Measurements from ENCODE around the gene FAM124B. TPM values are rescaled to one million over a fixed set of nuclear protein-coding genes. Genes with fewer than 3 reads are reported as not detected.

Gene FAM124B
- polyA plus RNA-seq, 6 donors from 2014 or later: 0.20 to 0.38 TPM; not detected in 4

GRCh38 chr2:224365331-224365730, 36.6 kb downstream of the FAM124B start:
- Mint-ChIP-seq H3K27me3 (peaks cover 0 to 6% (median 5%) of the 10 kb centered on the region in 3 donors), H3K9me3 (no peaks in the 10 kb centered on the region), H3K27ac (no peak overlapping the region), H3K36me3 (no peaks in the 10 kb centered on the region), H3K4me3 (no peak overlapping the region), H3K4me1 (peaks cover 0 to 6% (median 0%) of the 10 kb centered on the region in 3 donors)
- ATAC-seq (ENCODE audit: low read depth in 2 of 2) (no peak), DNase-seq (no peak)

- H3K9me3 Mint-ChIP-seq: no peaks in the 10 kb centered on the region
- peaks cover 0 to 9% (median 5%) of the 10 kb centered on the region in 3 donors for H3K27me3 Mint-ChIP-seq
- no peaks in the 10 kb centered on the region for H3K36me3 Mint-ChIP-seq
- ATAC-seq (ENCODE audit: low read depth in 2 of 2) (no peak), DNase-seq (no peak)
- no peaks in the 10 kb centered on the region for H3K4me1 Mint-ChIP-seq
- no peak overlapping the region for H3K4me3 Mint-ChIP-seq
- no peak overlapping the region for H3K27ac Mint-ChIP-seq
These were observed 38.6 kb downstream of the FAM124B start for GRCh38 chr2:224363281-224363680.

- H3K4me3 Mint-ChIP-seq: no peak overlapping the region
- no peaks in the 10 kb centered on the region for H3K36me3 Mint-ChIP-seq
- DNase-seq (no peak), ATAC-seq (ENCODE audit: low read depth in 2 of 2) (no peak)
- peak overlapping the region in 1 of 6 donors; percentile 59 for H3K27ac Mint-ChIP-seq
- no peaks in the 10 kb centered on the region for H3K9me3 Mint-ChIP-seq
- H3K27me3 Mint-ChIP-seq: peaks cover 0 to 9% (median 5%) of the 10 kb centered on the region in 3 donors
- H3K4me1 Mint-ChIP-seq: no peaks in the 10 kb centered on the region
These were observed 39.8 kb downstream of the FAM124B start for GRCh38 chr2:224362094-224362493.

- Mint-ChIP-seq H3K27ac (no peak overlapping the region), H3K36me3 (no peaks in the 10 kb centered on the region), H3K4me1 (no peaks in the 10 kb centered on the region), H3K4me3 (no peak overlapping the region), H3K27me3 (peaks cover 4 to 9% (median 5%) of the 10 kb centered on the region in 3 donors), H3K9me3 (no peaks in the 10 kb centered on the region)
- no peak for ATAC-seq (ENCODE audit: low read depth in 2 of 2)
- no peak for DNase-seq
These were observed 41.1 kb downstream of the FAM124B start for GRCh38 chr2:224360801-224361251.

GRCh38 chr2:224359569-224359968, 42.3 kb downstream of the FAM124B start:
- Mint-ChIP-seq H3K9me3 (no peaks in the 10 kb centered on the region), H3K27me3 (peaks cover 7 to 12% (median 9%) of the 10 kb centered on the region in 3 donors), H3K27ac (no peak overlapping the region), H3K4me1 (no peaks in the 10 kb centered on the region), H3K36me3 (no peaks in the 10 kb centered on the region), H3K4me3 (no peak overlapping the region)
- ATAC-seq (ENCODE audit: low read depth in 2 of 2): no peak
- no peak for DNase-seq

- H3K36me3 Mint-ChIP-seq: no peaks in the 10 kb centered on the region
- H3K4me3 Mint-ChIP-seq: no peak overlapping the region
- H3K27ac Mint-ChIP-seq: no peak overlapping the region
- peak; percentile 70 to 77 for ATAC-seq (ENCODE audit: low read depth in 2 of 2)
- no peaks in the 10 kb centered on the region for H3K4me1 Mint-ChIP-seq
- no peaks in the 10 kb centered on the region for H3K9me3 Mint-ChIP-seq
- peak; percentile 61 for DNase-seq
- H3K27me3 Mint-ChIP-seq: peaks cover 20 to 22% (median 21%) of the 10 kb centered on the region in 3 donors
These were observed 44.6 kb downstream of the FAM124B start for GRCh38 chr2:224357098-224357901.

- peak overlapping the region in 1 of 6 donors; percentile 34 for H3K27ac Mint-ChIP-seq
- ATAC-seq (ENCODE audit: low read depth in 2 of 2) (no peak), DNase-seq (no peak)
- H3K4me1 Mint-ChIP-seq: no peaks in the 10 kb centered on the region
- H3K4me3 Mint-ChIP-seq: no peak overlapping the region
- peaks cover 25 to 26% (median 26%) of the 10 kb centered on the region in 3 donors for H3K27me3 Mint-ChIP-seq
- no peaks in the 10 kb centered on the region for H3K9me3 Mint-ChIP-seq
- H3K36me3 Mint-ChIP-seq: no peaks in the 10 kb centered on the region
These were observed 47.2 kb downstream of the FAM124B start for GRCh38 chr2:224354632-224355211.

- Mint-ChIP-seq H3K27me3 (peaks cover 32 to 49% (median 39%) of the 10 kb centered on the region in 3 donors), H3K27ac (no peak overlapping the region), H3K4me1 (no peaks in the 10 kb centered on the region), H3K36me3 (peaks cover 0 to 5% of the 10 kb centered on the region in 2 donors), H3K4me3 (no peak overlapping the region), H3K9me3 (peaks cover 0 to 7% (median 5%) of the 10 kb centered on the region in 7 donors)
- no peak for DNase-seq
- ATAC-seq (ENCODE audit: low read depth in 2 of 2): no peak
These were observed 51.2 kb downstream of the FAM124B start for GRCh38 chr2:224350703-224351102.

GRCh38 chr2:224349396-224349795, 52.5 kb downstream of the FAM124B start:
- Mint-ChIP-seq H3K4me3 (no peak overlapping the region), H3K4me1 (no peaks in the 10 kb centered on the region), H3K36me3 (peaks cover 0 to 9% of the 10 kb centered on the region in 2 donors), H3K27me3 (peaks cover 28 to 46% (median 40%) of the 10 kb centered on the region in 3 donors), H3K9me3 (peaks cover 0 to 9% (median 6%) of the 10 kb centered on the region in 7 donors), H3K27ac (no peak overlapping the region)
- no peak for ATAC-seq (ENCODE audit: low read depth in 2 of 2)
- DNase-seq: no peak

GRCh38 chr2:224347176-224348051, 54.5 kb downstream of the FAM124B start:
- peaks cover 0 to 9% of the 10 kb centered on the region in 2 donors for H3K36me3 Mint-ChIP-seq
- H3K4me1 Mint-ChIP-seq: no peaks in the 10 kb centered on the region
- DNase-seq (no peak), ATAC-seq (ENCODE audit: low read depth in 2 of 2) (no peak)
- peaks cover 0 to 9% (median 6%) of the 10 kb centered on the region in 7 donors for H3K9me3 Mint-ChIP-seq
- no peak overlapping the region for H3K27ac Mint-ChIP-seq
- H3K27me3 Mint-ChIP-seq: peaks cover 25 to 33% (median 29%) of the 10 kb centered on the region in 3 donors
- H3K4me3 Mint-ChIP-seq: no peak overlapping the region

- H3K4me3 Mint-ChIP-seq: no peak overlapping the region
- H3K36me3 Mint-ChIP-seq: peaks cover 0 to 9% of the 10 kb centered on the region in 2 donors
- no peak overlapping the region for H3K27ac Mint-ChIP-seq
- H3K4me1 Mint-ChIP-seq: no peaks in the 10 kb centered on the region
- ATAC-seq (ENCODE audit: low read depth in 2 of 2) (no peak), DNase-seq (no peak)
- peaks cover 0 to 9% (median 6%) of the 10 kb centered on the region in 7 donors for H3K9me3 Mint-ChIP-seq
- H3K27me3 Mint-ChIP-seq: peaks cover 19 to 24% (median 20%) of the 10 kb centered on the region in 3 donors
These were observed 56.4 kb downstream of the FAM124B start for GRCh38 chr2:224345492-224345891.

- no peak for ATAC-seq (ENCODE audit: low read depth in 2 of 2)
- Mint-ChIP-seq H3K36me3 (peaks cover 0 to 9% of the 10 kb centered on the region in 2 donors), H3K27me3 (peaks cover 15 to 20% (median 15%) of the 10 kb centered on the region in 3 donors), H3K27ac (no peak overlapping the region), H3K4me1 (no peaks in the 10 kb centered on the region), H3K9me3 (peaks cover 0 to 9% (median 6%) of the 10 kb centered on the region in 7 donors), H3K4me3 (no peak overlapping the region)
- no peak for DNase-seq
These were observed 58.7 kb downstream of the FAM124B start for GRCh38 chr2:224343226-224343625.

GRCh38 chr2:224335991-224336390, 65.9 kb downstream of the FAM124B start:
- ATAC-seq (ENCODE audit: low read depth in 2 of 2) (no peak), DNase-seq (no peak)
- no peak overlapping the region for H3K27ac Mint-ChIP-seq
- peaks cover under 1 to 21% (median 15%) of the 10 kb centered on the region in 3 donors for H3K27me3 Mint-ChIP-seq
- H3K36me3 Mint-ChIP-seq: peaks cover 0 to 5% of the 10 kb centered on the region in 2 donors
- H3K4me1 Mint-ChIP-seq: no peaks in the 10 kb centered on the region
- peaks cover 0 to 6% (median 2%) of the 10 kb centered on the region in 7 donors for H3K9me3 Mint-ChIP-seq
- H3K4me3 Mint-ChIP-seq: no peak overlapping the region
